Brain microvascular endothelial cell (primary cell): ENCODE data around the gene KCNA3.

Experiments
- DNase-seq: peaks from one replicate; pipeline ENCODE4 v3.0.0-alpha.2; 2020
- H3K27ac ChIP-seq: fragments of 250-450 bp; sonication (Bioruptor Pico); 2 replicates; pipeline ENCODE4 v1.5.1; 2020; ENCODE audit warnings: mild to moderate bottlenecking, moderate library complexity
- H3K27me3 ChIP-seq: fragments of 250-450 bp; sonication (Bioruptor Pico); replicated peaks from 2 replicates; pipeline ENCODE4 v1.5.1; 2020; ENCODE audit warnings: mild to moderate bottlenecking
- H3K36me3 ChIP-seq: fragments of 250-450 bp; sonication (Bioruptor Pico); replicated peaks from 2 replicates; pipeline ENCODE4 v1.5.1; 2020; ENCODE audit warnings: mild to moderate bottlenecking
- H3K4me3 ChIP-seq: 2 replicates; pipeline ENCODE4 v1.5.1; 2011; ENCODE audit warnings: low read depth, mild to moderate bottlenecking, control low read depth, low read length, moderate library complexity
- CTCF ChIP-seq: IDR thresholded peaks from 2 replicates; pipeline ENCODE4 v1.5.1; 2011; ENCODE audit warnings: low read depth, mild to moderate bottlenecking, moderate library complexity, low read length, control low read depth, inconsistent platforms; ENCODE audit errors: missing control alignments
- in situ Hi-C: cut with HindIII; loops from 2 replicates; pipeline ENCODE4 v1.10.0; 2017; ENCODE audit warnings: low sequenced_read_pairs, low pct_ligation_motif_present

Gene KCNA3

GRCh38 chr1:110677526-110677925, 2.8 kb upstream of the KCNA3 start:
- Histone ChIP-seq H3K4me3 (no peak overlapping the region), H3K36me3 (no peaks in the 10 kb centered on the region), H3K27me3 (peaks cover 37% of the 10 kb centered on the region), H3K27ac (no peak overlapping the region)
- TF ChIP-seq CTCF, result no peak
- no peak for DNase-seq
- in situ Hi-C loops, result no loop called here

- in situ Hi-C loops, result no loop called here
- no peak for DNase-seq
- Histone ChIP-seq H3K36me3 (no peaks in the 10 kb centered on the region), H3K4me3 (no peak overlapping the region), H3K27ac (no peak overlapping the region), H3K27me3 (peaks cover 37% of the 10 kb centered on the region)
- no peak for TF ChIP-seq CTCF
These were observed 2.2 kb upstream of the KCNA3 start for GRCh38 chr1:110676970-110677369.

GRCh38 chr1:110675060-110675791, 486 bp upstream of the KCNA3 start:
- in situ Hi-C loops, result no loop called here
- Histone ChIP-seq H3K4me3 (no peak overlapping the region), H3K36me3 (no peaks in the 10 kb centered on the region), H3K27ac (no peak overlapping the region), H3K27me3 (peaks cover 37% of the 10 kb centered on the region)
- no peak for TF ChIP-seq CTCF
- DNase-seq, result no peak

- Histone ChIP-seq H3K4me3 (no peak overlapping the region), H3K27me3 (peaks cover 37% of the 10 kb centered on the region), H3K36me3 (no peaks in the 10 kb centered on the region), H3K27ac (no peak overlapping the region)
- no peak for DNase-seq
- in situ Hi-C loops, result no loop called here
- no peak for TF ChIP-seq CTCF
These were observed 869 bp downstream of the KCNA3 start for GRCh38 chr1:110673805-110674336.

GRCh38 chr1:110673197-110673701, 1.5 kb downstream of the KCNA3 start:
- in situ Hi-C loops, result no loop called here
- Histone ChIP-seq H3K36me3 (no peaks in the 10 kb centered on the region), H3K27me3 (peaks cover 37% of the 10 kb centered on the region), H3K27ac (no peak overlapping the region), H3K4me3 (no peak overlapping the region)
- no peak for TF ChIP-seq CTCF
- DNase-seq, result no peak
